IPS-20b (cell line): Measurements from ENCODE around the gene BCKDK.

Experiments
- H3K27ac ChIP-seq: one replicate; pipeline ENCODE4 v1.5.1; 2013; ENCODE audit warnings: low read length
- H3K27me3 ChIP-seq: 2 replicates; pipeline ENCODE4 v1.6.1; 2013; ENCODE audit warnings: mild to moderate bottlenecking, low read length, inconsistent platforms; ENCODE audit not compliant: insufficient read depth
- H3K36me3 ChIP-seq: 2 replicates; pipeline ENCODE4 v1.6.1; 2013; ENCODE audit warnings: low read depth, mild to moderate bottlenecking, inconsistent platforms, low read length, moderate library complexity; ENCODE audit not compliant: insufficient read depth
- H3K4me1 ChIP-seq: 2 replicates; pipeline ENCODE4 v1.6.1; 2013; ENCODE audit warnings: mild to moderate bottlenecking, control low read depth, inconsistent platforms, low read length, moderate library complexity; ENCODE audit not compliant: insufficient read depth
- H3K4me3 ChIP-seq: 2 replicates; pipeline ENCODE4 v1.5.1; 2013; ENCODE audit warnings: mild to moderate bottlenecking, low read length, inconsistent platforms
- H3K9ac ChIP-seq: 2 replicates; pipeline ENCODE4 v1.6.1; 2013; ENCODE audit warnings: low read depth, mild to moderate bottlenecking, inconsistent platforms, low read length, moderate library complexity
- H3K9me3 ChIP-seq: 2 replicates; pipeline ENCODE4 v1.6.1; 2013; ENCODE audit warnings: mild to moderate bottlenecking, low read depth, low read length, inconsistent platforms; ENCODE audit not compliant: insufficient read depth

BCKDK gene

DNA sequence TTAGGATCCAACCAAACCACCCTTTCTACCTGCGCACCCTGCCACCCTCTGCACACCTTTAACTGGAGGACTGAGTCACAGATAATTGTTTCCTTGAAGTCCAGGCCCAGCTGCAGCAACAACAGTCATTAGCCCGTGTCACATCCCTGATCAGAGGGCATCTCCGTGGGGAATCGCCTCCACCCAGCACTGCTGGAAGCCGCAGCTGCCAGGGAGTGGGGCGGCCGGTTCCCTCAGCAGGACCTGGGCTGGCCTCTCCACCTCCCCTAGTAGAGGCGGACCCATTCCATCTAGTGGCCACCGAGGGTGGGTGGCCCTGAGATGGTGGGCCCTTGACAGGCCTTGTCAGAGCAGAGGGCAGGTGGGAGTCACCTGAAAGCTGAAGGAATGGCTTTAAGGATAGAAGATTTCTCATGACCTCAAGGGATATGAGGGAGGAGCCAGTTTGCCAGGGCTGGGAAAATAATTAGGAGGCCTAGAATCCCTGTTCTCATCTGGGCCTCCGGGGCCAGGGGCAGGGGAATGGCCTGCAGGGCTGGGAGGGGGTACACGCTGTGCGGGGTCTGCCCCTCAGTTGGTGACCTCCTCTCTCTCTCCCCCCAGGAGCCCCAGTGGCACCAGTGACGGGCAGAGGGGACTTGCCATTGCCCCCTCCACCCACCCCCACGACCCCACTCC is 25.7 kb upstream of the BCKDK start:
- Histone ChIP-seq H3K36me3 (peaks cover 55% of the 10 kb centered on the region), H3K4me1 (no peaks in the 10 kb centered on the region), H3K4me3 (no peak overlapping the region), H3K27ac (no peak overlapping the region), H3K27me3 (no peaks in the 10 kb centered on the region), H3K9ac (no peak overlapping the region), H3K9me3 (no peaks in the 10 kb centered on the region)

GRCh38 chr16:31083081-31083480 is 25.1 kb upstream of the BCKDK start:
- Histone ChIP-seq H3K9ac (no peak overlapping the region), H3K36me3 (peaks cover 49% of the 10 kb centered on the region), H3K27me3 (no peaks in the 10 kb centered on the region), H3K9me3 (no peaks in the 10 kb centered on the region), H3K27ac (no peak overlapping the region), H3K4me3 (no peak overlapping the region), H3K4me1 (no peaks in the 10 kb centered on the region)

GRCh38 chr16:31083556-31083955 is 24.6 kb upstream of the BCKDK start:
- H3K9me3 ChIP-seq: no peaks in the 10 kb centered on the region
- H3K4me3 ChIP-seq: no peak overlapping the region
- no peak overlapping the region for H3K9ac ChIP-seq
- H3K36me3 ChIP-seq: peaks cover 44% of the 10 kb centered on the region
- no peaks in the 10 kb centered on the region for H3K27me3 ChIP-seq
- H3K27ac ChIP-seq: no peak overlapping the region
- no peaks in the 10 kb centered on the region for H3K4me1 ChIP-seq

- H3K27me3 ChIP-seq: no peaks in the 10 kb centered on the region
- no peaks in the 10 kb centered on the region for H3K4me1 ChIP-seq
- H3K4me3 ChIP-seq: no peak overlapping the region
- no peaks in the 10 kb centered on the region for H3K9me3 ChIP-seq
- no peak overlapping the region for H3K27ac ChIP-seq
- H3K36me3 ChIP-seq: peaks cover 43% of the 10 kb centered on the region
- no peak overlapping the region for H3K9ac ChIP-seq
Observed at GRCh38 chr16:31083981-31084380, 24.2 kb upstream of the BCKDK start.

GRCh38 chr16:31084584-31085302 is 23.4 kb upstream of the BCKDK start:
- H3K9ac ChIP-seq: no peak overlapping the region
- H3K4me3 ChIP-seq: no peak overlapping the region
- H3K36me3 ChIP-seq: peaks cover 40% of the 10 kb centered on the region
- no peaks in the 10 kb centered on the region for H3K9me3 ChIP-seq
- H3K4me1 ChIP-seq: no peaks in the 10 kb centered on the region
- no peak overlapping the region for H3K27ac ChIP-seq
- no peaks in the 10 kb centered on the region for H3K27me3 ChIP-seq

DNA sequence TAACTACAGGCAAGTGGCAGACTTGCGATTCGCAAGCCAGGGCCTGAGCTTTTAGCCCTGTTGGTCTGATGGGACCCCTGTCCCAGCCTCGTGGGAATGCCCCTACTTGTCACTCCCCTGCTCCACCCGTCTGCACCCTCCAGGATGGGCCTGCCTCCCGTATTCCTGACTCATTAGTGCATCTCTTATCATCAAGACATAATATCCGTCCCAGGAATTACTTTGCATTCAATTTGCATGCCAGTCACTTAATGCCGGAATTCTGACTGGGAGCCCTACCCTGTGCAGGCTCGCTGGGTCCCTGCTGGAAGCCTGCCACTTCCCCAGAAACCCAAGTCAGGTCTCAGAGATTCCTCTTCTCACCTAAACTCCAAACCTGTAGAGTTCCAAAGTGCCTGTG is 22.8 kb upstream of the BCKDK start:
- Histone ChIP-seq H3K4me1 (no peaks in the 10 kb centered on the region), H3K36me3 (peaks cover 40% of the 10 kb centered on the region), H3K9me3 (no peaks in the 10 kb centered on the region), H3K9ac (no peak overlapping the region), H3K4me3 (no peak overlapping the region), H3K27ac (no peak overlapping the region), H3K27me3 (no peaks in the 10 kb centered on the region)

DNA sequence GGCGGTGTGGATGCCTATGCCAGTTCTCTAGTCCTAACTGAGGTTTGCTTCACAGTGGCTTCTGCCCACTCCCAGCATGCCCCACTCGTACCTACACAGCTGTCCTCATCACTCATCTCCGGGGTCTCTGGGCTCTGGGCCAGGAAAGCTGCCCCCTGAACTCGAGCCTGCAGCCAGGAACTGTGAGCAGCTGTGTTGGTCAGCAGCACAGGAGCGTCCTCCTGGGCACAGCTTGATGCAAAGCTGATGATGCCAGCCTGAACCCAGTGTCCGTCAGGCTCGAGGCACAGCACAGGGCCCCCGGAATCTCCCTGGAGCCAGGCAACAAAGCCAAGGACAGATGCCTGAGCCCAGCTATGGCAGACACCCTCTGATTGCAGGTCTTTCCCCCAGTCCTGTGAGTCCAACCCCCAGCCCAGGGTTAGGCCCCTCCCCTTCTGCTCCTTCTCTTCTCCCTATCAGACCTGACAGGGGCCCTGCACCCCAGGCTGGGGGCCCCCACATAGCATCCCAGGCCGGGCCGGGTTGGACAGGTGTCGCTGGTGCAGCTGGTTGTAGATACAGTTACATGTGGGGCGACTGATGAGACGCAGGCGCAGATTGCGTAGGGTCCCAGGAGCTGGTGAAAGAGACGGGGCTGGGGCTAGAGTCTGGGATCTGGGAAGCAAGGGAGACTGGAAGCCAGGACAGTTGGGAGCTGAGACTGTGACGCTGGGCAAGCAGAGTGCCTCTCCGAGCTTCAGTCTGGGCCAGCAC is 22.1 kb upstream of the BCKDK start:
- H3K9ac ChIP-seq: no peak overlapping the region
- H3K4me3 ChIP-seq: no peak overlapping the region
- H3K27ac ChIP-seq: no peak overlapping the region
- no peaks in the 10 kb centered on the region for H3K9me3 ChIP-seq
- H3K27me3 ChIP-seq: no peaks in the 10 kb centered on the region
- H3K36me3 ChIP-seq: peaks cover 40% of the 10 kb centered on the region
- no peaks in the 10 kb centered on the region for H3K4me1 ChIP-seq

- H3K4me3 ChIP-seq: no peak overlapping the region
- H3K9me3 ChIP-seq: no peaks in the 10 kb centered on the region
Observed at GRCh38 chr16:31086629-31086906, 21.6 kb upstream of the BCKDK start.

GRCh38 chr16:31087481-31087880 is 20.7 kb upstream of the BCKDK start:
- Histone ChIP-seq H3K36me3 (peaks cover 33% of the 10 kb centered on the region), H3K4me1 (no peaks in the 10 kb centered on the region), H3K27me3 (no peaks in the 10 kb centered on the region), H3K9ac (no peak overlapping the region), H3K27ac (no peak overlapping the region), H3K4me3 (no peak overlapping the region), H3K9me3 (no peaks in the 10 kb centered on the region)

More at GRCh38 chr16:31086629-31086906, 21.6 kb upstream of the BCKDK start:
- Histone ChIP-seq H3K27ac (no peak overlapping the region), H3K4me1 (no peaks in the 10 kb centered on the region), H3K36me3 (peaks cover 39% of the 10 kb centered on the region), H3K9ac (no peak overlapping the region), H3K27me3 (no peaks in the 10 kb centered on the region)

GRCh38 chr16:31087971-31088370 is 20.2 kb upstream of the BCKDK start:
- peaks cover 30% of the 10 kb centered on the region for H3K36me3 ChIP-seq
- H3K4me3 ChIP-seq: no peak overlapping the region
- H3K27me3 ChIP-seq: no peaks in the 10 kb centered on the region
- H3K4me1 ChIP-seq: no peaks in the 10 kb centered on the region
- no peaks in the 10 kb centered on the region for H3K9me3 ChIP-seq
- H3K27ac ChIP-seq: no peak overlapping the region
- H3K9ac ChIP-seq: no peak overlapping the region

DNA sequence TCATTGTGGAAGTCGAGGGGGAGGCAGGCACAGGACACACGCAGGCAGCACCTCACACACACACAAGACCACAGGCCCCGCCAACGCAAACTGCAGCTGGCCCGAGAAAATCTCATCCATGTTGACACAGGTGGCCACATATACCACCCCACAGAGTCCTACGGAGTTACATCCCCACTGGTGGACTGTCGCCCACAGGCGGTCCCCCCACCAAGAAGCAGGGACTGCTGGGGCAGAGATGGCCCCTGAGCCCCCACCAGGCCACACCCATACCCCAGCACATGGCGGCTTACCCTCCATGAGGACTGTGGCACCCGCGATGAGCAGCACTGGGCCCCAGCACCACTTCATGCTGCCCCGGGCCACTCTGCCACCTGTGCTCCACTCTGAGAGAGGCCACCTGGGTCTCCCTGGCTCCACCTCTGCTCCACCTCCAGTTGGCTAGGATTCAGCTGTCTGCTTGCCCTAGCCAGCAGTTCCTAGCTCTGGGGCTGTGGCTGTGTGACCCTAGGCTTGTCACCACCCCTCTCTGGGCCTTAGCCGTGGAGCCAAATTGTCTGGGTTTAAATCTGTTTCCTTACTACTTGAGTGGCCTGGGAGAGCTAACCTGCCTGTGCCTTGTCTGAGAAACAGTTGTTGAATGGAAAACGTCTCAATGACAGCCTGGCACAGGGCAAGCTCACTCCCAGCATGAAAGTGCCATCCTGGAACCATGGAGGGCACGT is 19.6 kb upstream of the BCKDK start, which contains the start of gene PRSS53:
Gene PRSS53, minus strand, starts transcription at position 485 of the 725 bp plus-strand sequence. Its CDS starts 134 bp downstream, at position 351.
- no peak within 1 kb of the TSS for H3K4me3 ChIP-seq
- H3K27ac ChIP-seq: no peak within 1 kb of the TSS
- H3K4me1 ChIP-seq: 0 out of 2 replicates have a peak, but pooled peaks cover 3% of the 10 kb centered on the region
- H3K27me3 ChIP-seq: no peaks in the 10 kb centered on the region
- peaks cover 24% of the 10 kb centered on the region for H3K36me3 ChIP-seq
- H3K9me3 ChIP-seq: no peaks in the 10 kb centered on the region
- H3K9ac ChIP-seq: no peak within 1 kb of the TSS
